Retinal pigment epithelial cell (primary cell): Measurements from ENCODE around the gene PARP3.
"Not testable (repeated sequence)": the region's sequence is repeated elsewhere in the genome, so short reads cannot be mapped to it uniquely, and the experiment has no call there.

ENCODE experiments used
- DNase-seq: peaks from one replicate; pipeline ENCODE4 v3.0.0-alpha.2; 2010; ENCODE audit warnings: low read depth
- H3K4me3 ChIP-seq: 2 replicates; pipeline ENCODE4 v1.5.1; 2011; ENCODE audit warnings: mild to moderate bottlenecking, low read length, control low read depth, moderate library complexity
- CTCF ChIP-seq: conservative IDR thresholded peaks from 2 replicates; pipeline ENCODE4 v1.5.1; 2011; ENCODE audit warnings: low read depth, low read length, control low read depth, inconsistent platforms

PARP3 gene

DNA sequence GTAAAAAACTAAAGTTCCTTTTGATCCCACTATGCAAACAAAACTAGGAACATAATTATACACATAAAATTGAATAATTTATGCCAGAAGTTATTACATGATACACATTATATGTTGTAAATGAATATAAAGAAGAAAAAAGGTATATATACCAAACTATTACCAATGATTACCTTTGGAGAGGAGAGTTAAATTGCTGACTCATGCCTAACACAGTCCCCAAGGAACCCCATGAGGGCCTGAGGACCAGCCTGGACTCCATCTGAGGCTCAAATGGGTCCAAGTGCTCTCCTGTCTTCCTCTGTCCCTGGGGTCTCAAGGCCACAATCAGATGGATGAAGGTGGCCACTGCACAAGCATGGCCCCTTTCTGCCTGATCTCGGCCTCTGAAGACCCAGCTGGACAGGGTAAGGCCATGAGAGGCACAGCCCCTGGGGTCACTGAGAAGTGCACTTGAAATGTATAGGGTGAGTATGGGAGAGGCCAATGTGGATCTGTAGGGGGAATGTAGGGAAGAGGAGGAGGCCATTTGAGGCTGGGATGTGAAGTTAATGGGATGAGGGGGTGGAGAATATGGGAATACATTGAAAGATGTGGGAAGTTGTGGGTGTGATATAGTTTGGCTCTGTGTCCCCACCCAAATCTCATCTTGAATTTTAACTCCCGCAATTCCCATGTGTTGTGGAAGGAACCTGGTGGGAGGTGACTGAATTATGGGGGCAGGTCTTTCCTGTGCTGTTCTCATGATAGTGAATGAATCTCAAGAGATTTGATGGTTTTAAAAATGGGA, 37.9 kb upstream of the PARP3 start:
- no peak overlapping the region for H3K4me3 ChIP-seq
- TF ChIP-seq CTCF = no peak
- DNase-seq = no peak

DNA sequence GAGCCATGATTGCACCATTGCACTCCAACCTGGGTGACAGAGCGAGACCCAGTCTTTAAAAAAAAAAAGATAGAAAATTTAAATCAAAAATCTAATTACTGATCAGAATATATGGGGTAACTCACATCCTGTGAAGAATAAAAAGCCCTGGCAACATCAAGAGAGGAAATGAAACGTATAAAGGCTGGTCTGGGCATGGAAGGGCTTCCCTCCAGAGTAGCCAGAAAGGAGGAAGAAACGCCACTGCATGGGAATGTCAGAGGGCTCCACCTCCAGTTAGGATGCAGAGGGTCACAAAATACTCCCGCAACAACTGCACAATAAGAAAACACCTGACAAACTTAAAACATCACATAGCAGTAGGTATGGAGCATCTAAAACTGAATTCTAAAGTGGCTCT, 34.1 kb upstream of the PARP3 start:
- no peak overlapping the region for H3K4me3 ChIP-seq
- DNase-seq = no peak
- TF ChIP-seq CTCF = no peak

DNA sequence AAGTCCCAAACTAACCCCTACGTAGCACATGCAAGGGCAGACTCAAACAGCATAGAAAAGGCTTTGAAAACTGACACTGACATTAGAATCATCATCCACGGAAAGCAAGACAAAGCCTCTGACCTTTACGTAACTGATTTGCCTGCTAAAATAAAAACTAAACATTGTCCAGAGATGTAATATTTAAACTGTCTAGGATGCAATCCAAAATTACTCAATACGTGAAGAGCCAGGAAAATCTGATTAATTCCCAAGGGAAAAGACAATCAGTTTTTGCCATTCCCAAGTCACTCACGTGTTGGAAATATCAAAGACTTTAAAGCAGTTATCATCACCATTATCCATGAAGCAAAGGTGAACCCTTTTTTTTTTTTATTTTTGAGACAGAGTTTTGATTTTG, 25.7 kb upstream of the PARP3 start:
- TF ChIP-seq CTCF = no peak
- no peak for DNase-seq
- H3K4me3 ChIP-seq = no peak overlapping the region

GRCh38 chr3:51921081-51921578, 21.0 kb upstream of the PARP3 start:
- no peak overlapping the region for H3K4me3 ChIP-seq
- no peak for TF ChIP-seq CTCF
- no peak for DNase-seq

- no peak for DNase-seq
- TF ChIP-seq CTCF = no peak
Observed at GRCh38 chr3:51927061-51927977, 14.8 kb upstream of the PARP3 start.

DNA sequence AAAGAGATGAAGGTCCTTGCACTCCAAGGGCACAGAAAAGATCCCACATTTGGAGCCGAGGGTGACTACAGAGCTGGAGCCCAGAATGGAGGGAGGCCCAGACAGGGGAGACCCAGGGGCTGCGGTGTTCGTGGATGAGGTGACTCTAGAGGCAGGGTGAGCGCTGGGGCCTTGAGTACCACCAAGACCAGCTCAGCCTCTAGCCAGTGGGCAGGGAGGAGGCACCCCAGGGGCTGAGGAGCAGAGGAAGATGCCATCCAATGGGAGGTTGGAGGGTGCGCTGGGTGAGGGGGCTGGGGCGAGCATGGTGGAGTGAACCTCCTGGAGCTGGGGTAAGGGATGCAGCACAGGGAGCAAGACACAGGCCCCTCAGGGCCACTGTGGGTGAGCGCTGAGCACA, 13.7 kb upstream of the PARP3 start:
- DNase-seq = no peak
- no peak overlapping the region for H3K4me3 ChIP-seq
- TF ChIP-seq CTCF = no peak

More at GRCh38 chr3:51927061-51927977, 14.8 kb upstream of the PARP3 start:
- no peak overlapping the region for H3K4me3 ChIP-seq

GRCh38 chr3:51928981-51929380, 13.2 kb upstream of the PARP3 start:
- not testable (repeated sequence) for DNase-seq, H3K4me3 ChIP-seq
